ENCODE data around the gene RAB6B.
"Not testable (repeated sequence)": the region's sequence is repeated elsewhere in the genome, so short reads cannot be mapped to it uniquely, and the experiment has no call there.

Gene RAB6B

GRCh38 chr3:133804896-133805295 is 90.8 kb downstream of the RAB6B start:
- no peak for DNase-seq

- DNase-seq, result no peak
Measured at GRCh38 chr3:133803469-133803868, 92.2 kb downstream of the RAB6B start.

GRCh38 chr3:133799794-133800585 is 95.7 kb downstream of the RAB6B start:
- DNase-seq, result no peak

- no peak for DNase-seq
Measured at GRCh38 chr3:133797396-133798105, 98.1 kb downstream of the RAB6B start.

- DNase-seq, result no peak
Measured at GRCh38 chr3:133792171-133792763, 103.4 kb downstream of the RAB6B start.

- DNase-seq, result no peak
Measured at GRCh38 chr3:133788024-133788423, 107.7 kb downstream of the RAB6B start.

- DNase-seq, result no peak
Measured at GRCh38 chr3:133783762-133784161, 111.9 kb downstream of the RAB6B start.

GRCh38 chr3:133782454-133782853 is 113.2 kb downstream of the RAB6B start:
- DNase-seq, result no peak

- DNase-seq, result no peak
Measured at GRCh38 chr3:133781570-133781969, 114.1 kb downstream of the RAB6B start.

- DNase-seq, result not testable (repeated sequence)
Measured at GRCh38 chr3:133780756-133781155, 114.9 kb downstream of the RAB6B start.

- DNase-seq, result no peak
Measured at GRCh38 chr3:133779626-133780203, 116.0 kb downstream of the RAB6B start.

- DNase-seq, result no peak
Measured at GRCh38 chr3:133777807-133778568, 117.7 kb downstream of the RAB6B start.

GRCh38 chr3:133776794-133777438 is 118.8 kb downstream of the RAB6B start:
- no peak for DNase-seq

- no peak for DNase-seq
Measured at GRCh38 chr3:133775835-133776234, 119.8 kb downstream of the RAB6B start.

- DNase-seq, result no peak
Measured at GRCh38 chr3:133775309-133775708, 120.4 kb downstream of the RAB6B start.
